Measurements from ENCODE around the gene BCAN. TPM values are rescaled to one million over a fixed set of nuclear protein-coding genes. Genes with fewer than 3 reads are reported as not detected.
"Not testable (repeated sequence)": the region's sequence is repeated elsewhere in the genome, so short reads cannot be mapped to it uniquely, and the experiment has no call there.

Gene BCAN
- total and polyA plus RNA-seq, 4 donors: 181 to 1,252 (median 607) TPM

GRCh38 chr1:156598731-156599432 is 43.0 kb upstream of the BCAN start:
- Histone ChIP-seq H3K27ac (ENCODE audit: low read depth, low read length) (no peak overlapping the region), H3K9me3 (ENCODE audit: control insufficient read depth, insufficient read depth, low read length) (no peaks in the 10 kb centered on the region), H3K4me3 (ENCODE audit: low read depth, low read length) (no peak overlapping the region), H3K36me3 (ENCODE audit: control insufficient read depth, insufficient read depth, low read length) (peaks cover 38% of the 10 kb centered on the region), H3K27me3 (ENCODE audit: control insufficient read depth, insufficient read depth, low read length) (no peaks in the 10 kb centered on the region), H3K4me1 (ENCODE audit: control insufficient read depth, insufficient read depth, low read length) (peaks cover 37% of the 10 kb centered on the region)
- WGBS (ENCODE audit: insufficient coverage): 100% methylated on average over 1 of the region's 4 CpGs
- no peak for DNase-seq (ENCODE audit: low read depth in 4 of 6, low spot score in 6 of 6)

- H3K4me3 ChIP-seq (ENCODE audit: low read depth, low read length): no peak overlapping the region
- WGBS (ENCODE audit: insufficient coverage): no CpG with 5 or more reads among the region's 3 CpGs
- H3K36me3 ChIP-seq (ENCODE audit: control insufficient read depth, insufficient read depth, low read length): peaks cover 37% of the 10 kb centered on the region
- H3K27me3 ChIP-seq (ENCODE audit: control insufficient read depth, insufficient read depth, low read length): no peaks in the 10 kb centered on the region
- peaks cover 32% of the 10 kb centered on the region for H3K4me1 ChIP-seq (ENCODE audit: control insufficient read depth, insufficient read depth, low read length)
- no peak for DNase-seq (ENCODE audit: low read depth in 4 of 6, low spot score in 6 of 6)
- H3K27ac ChIP-seq (ENCODE audit: low read depth, low read length): no peak overlapping the region
- no peaks in the 10 kb centered on the region for H3K9me3 ChIP-seq (ENCODE audit: control insufficient read depth, insufficient read depth, low read length)
Observed at GRCh38 chr1:156599811-156600210, 42.1 kb upstream of the BCAN start.

DNA sequence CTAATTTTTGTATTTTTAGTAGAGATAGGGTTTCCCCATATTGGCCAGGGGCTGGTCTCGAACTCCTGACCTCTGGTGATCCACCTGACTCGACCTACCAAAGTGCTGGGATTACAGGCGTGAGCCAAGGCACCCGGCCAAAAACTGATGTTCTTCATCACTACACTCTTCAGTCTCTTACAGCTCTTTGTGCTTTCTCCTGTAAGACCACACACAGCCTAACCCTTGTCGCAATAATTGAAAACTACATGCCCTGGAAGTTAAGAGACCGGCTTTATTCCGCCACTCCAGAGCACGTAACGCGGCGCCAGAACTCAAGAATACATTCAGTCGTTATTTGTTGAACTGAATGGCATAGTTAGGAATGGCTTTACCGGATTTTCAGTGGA is 41.2 kb upstream of the BCAN start:
- Histone ChIP-seq H3K9me3 (ENCODE audit: control insufficient read depth, insufficient read depth, low read length) (no peaks in the 10 kb centered on the region), H3K27ac (ENCODE audit: low read depth, low read length) (no peak overlapping the region), H3K27me3 (ENCODE audit: control insufficient read depth, insufficient read depth, low read length) (no peaks in the 10 kb centered on the region), H3K4me3 (ENCODE audit: low read depth, low read length) (peak overlapping the region; percentile 94), H3K4me1 (ENCODE audit: control insufficient read depth, insufficient read depth, low read length) (peaks cover 24% of the 10 kb centered on the region), H3K36me3 (ENCODE audit: control insufficient read depth, insufficient read depth, low read length) (peaks cover 28% of the 10 kb centered on the region)
- 4% methylated on average over 11 of the region's 13 CpGs for WGBS (ENCODE audit: insufficient coverage)
- DNase-seq (ENCODE audit: low read depth in 4 of 6, low spot score in 6 of 6): no peak

DNA sequence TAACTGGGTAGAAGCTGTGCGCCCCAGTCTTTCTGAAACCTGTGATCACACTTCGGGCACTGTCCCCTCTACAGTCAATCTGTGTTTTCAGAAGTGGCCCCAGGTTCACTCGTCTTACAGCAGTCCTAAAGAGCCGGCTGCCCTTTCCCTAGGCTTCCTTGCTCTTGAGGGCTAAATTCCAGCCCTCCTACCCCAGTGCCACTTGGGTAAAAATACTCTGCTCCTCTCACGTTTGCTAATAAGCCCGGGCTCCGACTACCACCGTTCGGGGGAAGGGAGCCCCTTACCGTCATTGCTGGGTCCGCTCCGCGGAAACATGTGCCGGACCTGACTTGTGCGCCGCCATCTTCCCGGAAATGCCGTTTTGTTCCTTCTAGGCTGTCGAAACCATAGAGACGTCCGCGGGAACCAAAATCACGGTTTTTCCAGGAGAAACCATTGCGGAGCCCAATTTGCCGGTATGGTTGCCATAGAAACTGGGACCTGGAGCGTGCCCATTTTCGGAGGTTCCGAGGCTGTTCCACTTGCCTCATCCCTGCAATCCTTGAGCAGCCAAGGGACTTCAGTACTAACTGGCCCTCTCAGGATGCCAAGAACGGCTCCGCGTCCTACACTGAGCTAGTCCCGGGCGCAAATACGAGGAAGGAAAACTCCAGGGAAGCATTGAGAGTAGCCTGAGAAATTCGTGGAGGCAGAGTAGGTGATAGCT is 40.6 kb upstream of the BCAN start, which contains the start of gene GPATCH4:
Gene GPATCH4, minus strand, starts transcription at position 358 of the 709 bp plus-strand sequence.
- Histone ChIP-seq H3K9me3 (ENCODE audit: control insufficient read depth, insufficient read depth, low read length) (no peaks in the 10 kb centered on the region), H3K4me1 (ENCODE audit: control insufficient read depth, insufficient read depth, low read length) (peaks cover 22% of the 10 kb centered on the region), H3K36me3 (ENCODE audit: control insufficient read depth, insufficient read depth, low read length) (peaks cover 23% of the 10 kb centered on the region), H3K27me3 (ENCODE audit: control insufficient read depth, insufficient read depth, low read length) (no peaks in the 10 kb centered on the region), H3K27ac (ENCODE audit: low read depth, low read length) (peak within 1 kb of the TSS; percentile 91), H3K4me3 (ENCODE audit: low read depth, low read length) (peak within 1 kb of the TSS; percentile 94)
- WGBS (ENCODE audit: insufficient coverage): 0% methylated on average over 33 of the region's 35 CpGs
- DNase-seq (ENCODE audit: low read depth in 4 of 6, low spot score in 6 of 6): peak; percentile 83 to 98 (median 88)

DNA sequence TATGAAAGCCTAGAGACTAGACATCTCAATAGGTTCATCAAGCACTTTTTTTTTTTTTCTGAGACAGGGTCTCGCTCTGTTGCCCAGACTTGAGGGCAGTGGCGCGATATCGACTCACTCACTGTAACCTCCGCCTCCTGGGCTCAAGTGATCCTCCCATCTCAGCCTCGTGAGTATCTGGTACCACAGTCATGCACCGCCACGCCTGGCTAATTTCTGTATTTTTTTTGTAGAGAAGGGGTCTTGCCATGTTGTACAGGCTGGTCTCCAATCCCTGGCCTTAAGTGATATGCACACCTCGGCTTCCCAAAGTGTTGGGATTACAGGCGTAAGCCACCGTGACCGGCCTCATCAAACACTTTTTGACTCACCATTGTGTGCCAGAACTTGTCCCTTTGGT is 40.0 kb upstream of the BCAN start:
- peak overlapping the region; percentile 91 for H3K27ac ChIP-seq (ENCODE audit: low read depth, low read length)
- peaks cover 22% of the 10 kb centered on the region for H3K4me1 ChIP-seq (ENCODE audit: control insufficient read depth, insufficient read depth, low read length)
- H3K36me3 ChIP-seq (ENCODE audit: control insufficient read depth, insufficient read depth, low read length): peaks cover 17% of the 10 kb centered on the region
- H3K4me3 ChIP-seq (ENCODE audit: low read depth, low read length): peak overlapping the region; percentile 94
- no peaks in the 10 kb centered on the region for H3K27me3 ChIP-seq (ENCODE audit: control insufficient read depth, insufficient read depth, low read length)
- H3K9me3 ChIP-seq (ENCODE audit: control insufficient read depth, insufficient read depth, low read length): no peaks in the 10 kb centered on the region
- 52% methylated on average over 5 of the region's 12 CpGs for WGBS (ENCODE audit: insufficient coverage)
- DNase-seq (ENCODE audit: low read depth in 4 of 6, low spot score in 6 of 6): no peak

DNA sequence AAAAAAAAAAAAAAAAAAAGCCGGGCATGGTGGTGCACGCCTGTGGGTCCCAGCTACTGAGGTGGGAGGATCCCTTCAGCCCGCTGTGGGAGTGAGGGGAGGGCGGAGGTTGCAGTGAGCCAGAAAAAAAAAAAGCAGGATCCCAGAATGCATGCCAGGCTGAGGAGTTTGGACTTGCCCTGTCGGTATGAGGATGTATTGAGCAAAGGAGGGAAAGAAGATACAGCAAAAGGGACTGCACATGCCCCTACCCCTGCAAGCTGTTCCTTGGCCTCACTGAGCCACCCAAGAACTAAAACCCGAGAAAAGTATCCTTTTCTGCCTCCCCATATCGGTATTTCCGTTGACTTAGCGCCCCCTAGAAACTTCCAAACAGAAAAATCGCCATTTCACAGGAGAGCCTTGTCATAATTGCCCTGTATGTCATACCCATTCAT is 39.3 kb upstream of the BCAN start:
- Histone ChIP-seq H3K9me3 (ENCODE audit: control insufficient read depth, insufficient read depth, low read length) (no peaks in the 10 kb centered on the region), H3K27me3 (ENCODE audit: control insufficient read depth, insufficient read depth, low read length) (no peaks in the 10 kb centered on the region), H3K36me3 (ENCODE audit: control insufficient read depth, insufficient read depth, low read length) (peaks cover 10% of the 10 kb centered on the region), H3K27ac (ENCODE audit: low read depth, low read length) (no peak overlapping the region), H3K4me3 (ENCODE audit: low read depth, low read length) (no peak overlapping the region), H3K4me1 (ENCODE audit: control insufficient read depth, insufficient read depth, low read length) (peaks cover 22% of the 10 kb centered on the region)
- DNase-seq (ENCODE audit: low read depth in 4 of 6, low spot score in 6 of 6): no peak
- 34% methylated on average over 8 of the region's 10 CpGs for WGBS (ENCODE audit: insufficient coverage)

GRCh38 chr1:156607344-156607743 is 34.6 kb upstream of the BCAN start:
- 92% methylated on average over 4 of the region's 4 CpGs for WGBS (ENCODE audit: insufficient coverage)
- H3K27me3 ChIP-seq (ENCODE audit: control insufficient read depth, insufficient read depth, low read length): not testable (repeated sequence)

DNA sequence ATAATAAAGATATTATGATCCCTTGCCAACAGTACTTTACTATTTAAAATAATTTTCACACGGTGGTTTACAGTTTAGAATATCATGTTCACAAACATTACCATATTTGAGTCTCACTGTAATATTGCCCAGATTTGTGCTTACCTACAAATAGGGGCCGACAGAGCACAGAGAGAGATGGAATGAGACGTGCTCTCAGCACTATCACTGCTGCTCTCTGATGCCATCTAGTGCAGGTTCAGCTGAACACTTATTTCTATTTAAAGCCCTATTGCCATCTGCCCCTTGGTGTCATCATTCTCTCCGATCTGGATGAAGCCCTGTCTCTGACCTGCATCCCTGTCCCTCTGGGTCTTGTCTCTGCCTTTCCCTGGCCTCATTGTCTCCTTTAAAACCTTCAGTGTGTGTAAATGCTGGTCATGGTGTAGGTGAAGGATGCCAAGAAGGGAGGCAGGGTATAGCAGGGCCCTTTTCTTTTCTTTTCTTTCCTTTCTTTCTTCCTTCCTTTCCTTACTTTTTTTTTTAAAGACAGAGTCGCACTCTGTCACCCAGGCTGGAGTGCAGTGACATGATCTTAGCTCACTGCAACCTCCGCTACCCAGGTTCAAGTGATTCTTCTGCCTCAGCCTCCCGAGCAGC is 33.8 kb upstream of the BCAN start:
- Histone ChIP-seq H3K4me3 (ENCODE audit: low read depth, low read length) (no peak overlapping the region), H3K27me3 (ENCODE audit: control insufficient read depth, insufficient read depth, low read length) (no peaks in the 10 kb centered on the region), H3K27ac (ENCODE audit: low read depth, low read length) (no peak overlapping the region), H3K4me1 (ENCODE audit: control insufficient read depth, insufficient read depth, low read length) (peaks cover 3% of the 10 kb centered on the region), H3K36me3 (ENCODE audit: control insufficient read depth, insufficient read depth, low read length) (no peaks in the 10 kb centered on the region), H3K9me3 (ENCODE audit: control insufficient read depth, insufficient read depth, low read length) (no peaks in the 10 kb centered on the region)
- 10% methylated on average over 4 of the region's 7 CpGs for WGBS (ENCODE audit: insufficient coverage)
- DNase-seq (ENCODE audit: low read depth in 4 of 6, low spot score in 6 of 6): peak in 2 of 6 donors; percentile 86 to 91

More at GRCh38 chr1:156607344-156607743, 34.6 kb upstream of the BCAN start:
- H3K4me3 ChIP-seq (ENCODE audit: low read depth, low read length); H3K4me1 ChIP-seq (ENCODE audit: control insufficient read depth, insufficient read depth, low read length); DNase-seq (ENCODE audit: low read depth in 4 of 6, low spot score in 6 of 6); H3K9me3 ChIP-seq (ENCODE audit: control insufficient read depth, insufficient read depth, low read length); H3K36me3 ChIP-seq (ENCODE audit: control insufficient read depth, insufficient read depth, low read length); H3K27ac ChIP-seq (ENCODE audit: low read depth, low read length): not testable (repeated sequence)

- WGBS (ENCODE audit: insufficient coverage): 51% methylated on average over 4 of the region's 6 CpGs
Observed at GRCh38 chr1:156608981-156609380, 32.9 kb upstream of the BCAN start.

More at GRCh38 chr1:156608981-156609380, 32.9 kb upstream of the BCAN start:
- H3K9me3 ChIP-seq (ENCODE audit: control insufficient read depth, insufficient read depth, low read length): no peaks in the 10 kb centered on the region
- H3K27me3 ChIP-seq (ENCODE audit: control insufficient read depth, insufficient read depth, low read length): no peaks in the 10 kb centered on the region
- H3K4me3 ChIP-seq (ENCODE audit: low read depth, low read length): no peak overlapping the region
- DNase-seq (ENCODE audit: low read depth in 4 of 6, low spot score in 6 of 6): peak in 1 of 6 donors; percentile 73
- no peaks in the 10 kb centered on the region for H3K36me3 ChIP-seq (ENCODE audit: control insufficient read depth, insufficient read depth, low read length)
- H3K27ac ChIP-seq (ENCODE audit: low read depth, low read length): no peak overlapping the region
- peaks cover 3% of the 10 kb centered on the region for H3K4me1 ChIP-seq (ENCODE audit: control insufficient read depth, insufficient read depth, low read length)
